ENCODE data around the gene C1QTNF6.

DNA sequence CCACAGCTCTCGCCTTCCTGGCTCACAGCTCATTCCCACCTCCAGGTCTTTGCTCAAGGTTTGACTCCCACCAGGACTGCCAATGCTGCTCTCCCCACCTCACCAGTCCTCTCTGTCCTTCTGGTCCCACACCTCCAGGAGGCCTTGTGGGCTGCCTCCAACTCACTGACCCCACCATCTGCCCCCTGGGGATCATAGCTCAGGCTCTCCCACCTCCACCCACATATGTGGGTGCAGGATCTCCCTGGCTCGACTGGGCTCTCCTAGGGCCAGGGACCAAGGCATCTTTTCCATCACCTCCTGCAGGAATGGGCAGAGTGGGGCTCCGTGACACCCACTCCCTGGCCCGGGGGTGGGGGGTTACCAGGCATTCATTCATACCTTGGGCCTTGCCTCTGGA, 38.0 kb upstream of the C1QTNF6 start:
- TF ChIP-seq, protein P1, sequence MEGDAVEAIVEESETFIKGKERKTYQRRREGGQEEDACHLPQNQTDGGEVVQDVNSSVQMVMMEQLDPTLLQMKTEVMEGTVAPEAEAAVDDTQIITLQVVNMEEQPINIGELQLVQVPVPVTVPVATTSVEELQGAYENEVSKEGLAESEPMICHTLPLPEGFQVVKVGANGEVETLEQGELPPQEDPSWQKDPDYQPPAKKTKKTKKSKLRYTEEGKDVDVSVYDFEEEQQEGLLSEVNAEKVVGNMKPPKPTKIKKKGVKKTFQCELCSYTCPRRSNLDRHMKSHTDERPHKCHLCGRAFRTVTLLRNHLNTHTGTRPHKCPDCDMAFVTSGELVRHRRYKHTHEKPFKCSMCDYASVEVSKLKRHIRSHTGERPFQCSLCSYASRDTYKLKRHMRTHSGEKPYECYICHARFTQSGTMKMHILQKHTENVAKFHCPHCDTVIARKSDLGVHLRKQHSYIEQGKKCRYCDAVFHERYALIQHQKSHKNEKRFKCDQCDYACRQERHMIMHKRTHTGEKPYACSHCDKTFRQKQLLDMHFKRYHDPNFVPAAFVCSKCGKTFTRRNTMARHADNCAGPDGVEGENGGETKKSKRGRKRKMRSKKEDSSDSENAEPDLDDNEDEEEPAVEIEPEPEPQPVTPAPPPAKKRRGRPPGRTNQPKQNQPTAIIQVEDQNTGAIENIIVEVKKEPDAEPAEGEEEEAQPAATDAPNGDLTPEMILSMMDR (IDR thresholded peaks at IDR 0.05; ENCODE audit: insufficient read depth, low read depth, low read length): no peak
- TF ChIP-seq EZH2 (IDR thresholded peaks at IDR 0.05; ENCODE audit: insufficient read depth, low read length): no peak

Measured in astrocyte (in vitro differentiated cells and primary cell).